ENCODE results near the gene MBTPS1.
A peak's percentile ranks its signal among the peaks of the same experiment; 100 is the strongest.

The MBTPS1 gene

DNA sequence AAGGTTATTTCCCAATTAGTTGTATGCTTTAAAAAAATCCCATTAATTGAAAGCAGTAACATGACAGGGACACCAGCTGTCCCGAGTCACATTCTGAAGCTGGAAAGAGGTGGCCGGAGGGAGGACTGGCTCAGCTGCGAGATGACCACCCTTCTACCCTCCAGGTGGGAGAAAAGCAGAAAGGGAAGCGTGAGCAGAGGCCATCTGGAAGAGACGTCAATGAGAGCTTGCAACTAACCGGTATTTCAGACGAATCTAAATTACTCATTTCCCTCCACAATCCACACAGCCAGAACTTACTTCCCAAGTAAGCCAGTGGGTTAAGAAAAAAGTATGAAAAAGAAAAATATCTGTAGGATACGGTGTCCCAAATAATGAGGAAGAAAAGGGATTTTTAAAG, 45.6 kb downstream of the MBTPS1 start:
- no peak for DNase-seq

DNA sequence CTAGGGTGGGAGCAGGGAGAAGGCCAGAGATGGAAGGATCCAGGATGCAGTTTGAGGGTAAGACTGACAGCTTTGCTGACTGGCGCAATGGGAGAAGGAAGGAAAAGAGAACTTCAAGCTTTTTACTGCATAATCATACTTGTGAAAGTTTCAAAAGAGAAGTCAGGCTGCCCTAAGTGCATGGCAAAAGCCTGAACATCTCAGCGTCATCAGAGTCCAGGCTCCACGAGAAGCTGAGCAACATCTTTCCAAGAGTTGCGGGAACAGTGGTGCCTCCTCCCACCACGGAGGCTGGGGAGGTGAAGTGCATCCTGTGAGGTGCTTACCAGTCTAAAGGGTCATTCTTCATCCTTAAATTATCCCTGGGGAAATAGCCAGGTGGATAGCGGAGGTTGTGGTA, 47.2 kb downstream of the MBTPS1 start:
- DNase-seq: no peak

DNA sequence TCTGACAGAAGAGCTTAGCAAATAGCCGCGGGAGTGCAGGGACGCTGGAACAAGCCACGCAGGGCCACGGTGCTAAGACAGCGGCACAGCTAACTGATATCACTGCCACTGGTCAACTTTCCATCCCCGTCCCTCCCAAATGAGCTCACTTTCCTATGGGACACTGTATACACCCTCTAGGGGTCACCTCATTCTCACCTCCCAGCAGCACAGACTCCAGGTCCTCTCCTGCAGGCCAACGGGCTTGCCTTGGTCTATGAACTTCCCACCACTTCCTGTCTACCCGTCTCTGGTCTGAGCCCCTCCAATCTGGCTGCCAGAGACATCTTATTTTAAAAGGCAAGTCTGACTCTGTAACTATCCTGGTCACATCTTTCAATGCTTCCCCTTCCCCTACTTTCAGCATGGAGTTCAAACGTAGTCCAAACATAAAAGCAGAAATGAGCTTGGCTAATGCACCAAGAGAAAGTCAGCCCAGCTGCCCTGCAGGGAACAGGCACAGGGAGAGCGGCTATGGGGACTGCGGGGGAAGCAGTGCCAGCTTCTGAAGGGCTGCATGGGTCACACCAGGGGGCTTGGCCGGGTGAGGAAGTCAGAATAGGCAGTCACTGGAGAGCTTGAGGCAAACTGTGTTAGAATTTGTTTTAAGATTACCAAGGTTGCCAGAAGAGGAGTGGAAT, 47.8 kb downstream of the MBTPS1 start:
- DNase-seq: no peak

DNA sequence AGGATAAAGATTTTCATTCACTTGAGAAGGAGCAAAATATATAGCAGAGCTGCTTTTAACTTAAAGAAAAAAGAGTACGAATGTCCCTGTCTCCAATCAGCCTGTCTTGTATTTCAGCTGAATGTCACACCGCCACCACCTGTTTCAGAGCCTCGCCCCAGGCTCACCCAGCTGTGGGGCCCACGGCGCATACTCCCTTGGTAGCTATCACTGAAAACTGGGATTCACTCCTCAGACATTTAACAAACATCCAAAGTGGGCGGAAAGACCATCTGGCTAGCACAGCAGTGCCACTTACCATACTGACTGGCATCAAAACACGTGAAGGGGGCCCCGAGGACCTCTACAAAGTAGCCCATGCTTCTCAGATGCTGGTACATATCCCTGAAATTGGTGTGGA, 48.7 kb downstream of the MBTPS1 start:
- no peak for DNase-seq

DNA sequence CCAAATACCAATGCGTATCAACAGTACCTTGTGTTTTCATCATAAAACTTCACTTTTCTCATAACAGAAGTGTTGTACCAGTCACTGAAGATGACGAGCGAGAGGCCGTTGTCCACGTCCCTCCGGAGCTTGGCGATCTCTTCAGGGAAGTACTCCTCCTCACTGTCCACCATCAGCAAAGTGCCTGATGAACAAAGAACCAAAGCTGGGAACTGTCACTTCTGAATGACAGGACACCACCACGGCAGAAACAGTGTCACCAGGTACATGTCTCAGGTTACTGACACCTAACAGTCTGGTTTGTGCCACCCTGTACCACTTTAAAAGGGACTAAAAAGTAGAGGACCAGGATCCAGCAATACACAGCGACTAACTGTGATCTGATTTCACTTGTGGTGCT, 49.1 kb downstream of the MBTPS1 start:
- no peak for DNase-seq

DNA sequence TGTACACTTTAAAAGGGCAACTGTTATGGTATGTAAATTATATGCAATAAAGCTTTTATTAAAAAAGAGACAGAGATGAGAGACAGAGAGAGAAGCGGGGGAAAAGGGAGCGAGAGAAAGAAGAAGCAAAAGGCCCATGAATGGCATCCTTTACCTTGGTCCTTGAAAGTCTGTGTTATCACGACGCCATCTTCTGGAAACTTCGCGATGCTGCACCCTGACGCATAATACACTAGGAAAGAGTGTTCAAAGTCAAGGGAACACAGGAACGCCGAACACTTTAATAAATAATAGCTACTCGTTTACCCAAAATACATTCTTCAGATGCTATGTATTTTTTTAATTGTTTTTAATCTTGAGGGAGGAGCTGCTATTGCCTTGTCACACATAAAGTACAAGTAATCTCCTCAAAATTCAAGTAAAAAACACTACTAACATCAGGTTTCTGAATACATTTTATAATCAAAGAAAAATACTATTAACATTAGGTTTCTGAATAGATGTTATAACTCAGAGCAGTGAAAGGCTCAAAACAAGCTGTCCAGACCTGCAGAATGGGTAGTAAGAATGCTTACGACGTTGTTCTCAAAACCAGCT, 51.1 kb downstream of the MBTPS1 start:
- DNase-seq: peak; percentile 21 to 27

DNA sequence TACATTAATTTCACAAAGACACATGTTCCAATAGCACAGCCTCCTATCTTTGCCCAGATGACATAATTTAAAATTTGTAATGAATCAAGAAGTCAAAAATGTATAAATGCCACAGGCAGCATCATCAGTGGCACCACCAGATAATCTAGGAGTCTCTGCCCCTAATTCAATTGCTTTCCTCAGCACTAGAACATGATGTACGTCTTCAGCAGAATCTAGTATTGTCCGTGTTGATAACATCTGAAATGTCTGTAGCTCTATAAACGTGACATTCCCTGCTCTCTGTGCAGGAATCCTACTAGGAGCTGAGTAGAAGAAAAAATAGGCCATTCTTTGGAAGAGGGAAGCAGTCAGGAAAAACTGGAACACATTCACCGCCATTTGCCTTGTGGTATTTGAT, 52.8 kb downstream of the MBTPS1 start:
- no peak for DNase-seq

DNA sequence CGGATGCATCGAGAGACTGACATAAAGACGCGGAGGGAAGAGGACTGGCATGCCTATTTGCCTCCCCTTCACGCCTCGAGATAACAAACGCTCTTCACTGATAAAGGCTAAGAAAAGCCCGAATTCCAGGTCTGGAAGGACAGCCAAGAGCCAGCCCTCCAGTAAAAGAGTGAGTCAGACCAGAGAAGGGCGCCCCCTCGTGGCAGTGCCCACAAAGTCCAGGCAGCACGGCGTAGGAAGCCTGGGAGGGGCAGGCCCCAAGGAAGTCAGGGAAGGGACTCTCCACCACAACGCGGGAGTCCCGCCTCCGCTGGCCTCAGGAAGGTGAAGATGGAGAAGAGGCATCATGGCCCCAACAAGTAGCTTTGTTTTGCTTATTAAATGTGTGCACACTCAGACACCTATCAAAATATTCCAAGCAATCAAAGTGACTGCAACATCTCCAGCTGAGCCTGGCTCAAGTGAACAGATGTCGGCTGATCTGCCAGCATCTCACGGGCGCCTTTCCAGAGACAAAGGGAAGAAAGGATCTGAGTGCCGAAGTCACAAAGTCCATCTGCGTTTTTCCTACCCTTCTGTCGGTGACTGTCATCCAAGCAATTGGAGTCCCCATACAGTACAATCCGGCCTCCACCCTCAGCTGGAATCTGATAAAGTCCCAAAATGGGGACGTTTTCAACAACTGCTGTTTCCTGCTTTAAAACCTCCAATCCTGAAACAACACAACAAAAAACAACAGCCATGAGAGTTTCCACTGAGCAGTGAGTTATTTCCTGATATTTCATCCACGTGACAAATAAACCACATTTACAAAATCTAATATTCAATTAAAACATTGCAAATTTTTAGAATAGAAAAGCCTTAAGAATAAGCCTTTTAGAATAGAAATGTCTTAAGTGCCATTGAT, 53.8 kb downstream of the MBTPS1 start:
- peak; percentile 32 to 47 for DNase-seq

DNA sequence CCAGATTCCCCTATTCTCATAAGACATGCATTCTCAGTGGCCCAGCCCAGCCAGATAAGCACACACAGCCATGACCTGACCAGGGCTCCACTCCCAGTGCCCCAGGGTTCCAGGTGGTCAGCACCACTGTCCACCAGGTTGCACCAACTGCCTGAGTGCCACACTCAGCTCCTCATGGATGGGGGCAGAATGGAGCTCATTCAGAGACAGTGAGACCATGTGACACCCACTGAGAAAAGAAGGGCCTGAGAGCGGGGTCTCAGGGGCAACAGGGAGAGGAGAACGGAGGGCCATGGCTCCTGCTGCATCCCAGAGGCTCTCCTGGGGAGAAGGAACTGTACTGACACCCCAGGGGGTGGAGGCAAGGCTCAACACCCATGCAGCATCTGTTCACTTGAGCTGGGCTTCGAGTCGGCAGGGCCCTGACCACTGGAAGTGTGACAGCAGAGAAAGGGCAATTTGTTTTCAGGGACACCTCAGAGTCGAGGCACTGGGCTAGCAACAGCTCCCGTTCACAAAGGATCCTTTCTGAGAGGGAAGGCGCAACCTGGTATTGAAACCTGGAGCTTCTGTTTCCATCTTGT, 55.4 kb downstream of the MBTPS1 start:
- no peak for DNase-seq

DNA sequence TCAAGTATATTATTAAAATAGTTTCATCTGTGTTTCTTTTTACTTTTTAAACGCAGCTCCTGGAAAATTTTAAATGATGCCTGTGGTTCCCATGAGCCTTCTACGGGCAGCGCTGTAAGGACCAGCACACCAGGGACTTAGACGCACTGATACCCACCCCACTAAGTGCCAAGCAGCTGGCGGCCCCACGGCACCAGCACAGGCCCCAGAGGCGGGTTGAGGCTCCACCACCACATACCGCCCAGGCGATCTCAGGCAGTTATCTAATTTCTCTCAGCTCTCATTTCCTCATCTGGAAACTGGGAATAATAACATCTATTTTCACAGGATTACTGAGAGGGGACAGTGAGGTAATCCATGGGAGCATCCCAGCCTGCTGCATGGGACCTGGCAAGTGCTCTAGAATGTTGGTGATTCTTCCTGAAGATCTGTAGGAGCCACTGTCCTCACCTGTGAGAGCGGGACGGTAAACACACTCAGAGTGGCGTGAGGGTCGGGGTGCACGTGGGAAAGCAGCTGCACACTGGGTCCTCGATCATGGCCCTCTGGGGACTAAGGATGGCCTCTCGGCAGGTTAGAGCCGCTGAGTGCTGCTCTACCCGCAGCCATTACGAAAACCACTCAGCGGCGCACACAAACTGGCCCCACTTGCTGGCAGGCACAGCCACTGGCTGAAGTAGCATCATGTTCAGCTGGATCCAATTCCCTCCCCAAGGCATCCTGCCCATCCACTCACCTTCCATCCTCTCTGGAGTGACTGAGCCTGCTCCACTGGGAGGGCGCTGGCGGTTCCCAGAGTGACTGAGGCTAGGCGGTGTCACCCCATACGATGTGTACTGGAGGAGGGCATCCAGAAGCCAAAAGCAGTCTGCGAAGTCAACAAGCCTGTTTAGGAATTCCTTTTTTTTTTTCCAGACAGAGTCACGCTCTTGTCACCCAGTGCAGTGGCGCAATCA, 56.5 kb downstream of the MBTPS1 start:
- DNase-seq: no peak

DNA sequence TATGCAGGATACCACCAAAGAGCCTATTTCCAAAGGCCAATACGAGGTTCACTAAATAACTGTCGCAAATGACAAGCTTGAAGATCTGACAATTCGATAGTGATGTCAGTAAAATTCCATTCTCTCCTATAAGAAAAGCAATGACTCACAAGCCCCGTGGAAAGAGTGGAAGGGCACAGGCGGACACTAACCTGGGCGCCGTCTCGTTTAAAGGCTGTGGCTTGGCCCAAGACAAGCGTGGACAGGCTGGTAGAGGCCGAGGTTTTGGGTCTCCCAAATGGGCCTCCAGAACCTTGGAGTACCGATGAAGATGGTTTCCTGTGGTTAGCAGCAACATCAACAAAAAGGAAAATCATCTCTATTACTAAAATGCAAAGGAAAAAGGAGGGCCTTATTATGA, 57.6 kb downstream of the MBTPS1 start:
- no peak for DNase-seq

DNA sequence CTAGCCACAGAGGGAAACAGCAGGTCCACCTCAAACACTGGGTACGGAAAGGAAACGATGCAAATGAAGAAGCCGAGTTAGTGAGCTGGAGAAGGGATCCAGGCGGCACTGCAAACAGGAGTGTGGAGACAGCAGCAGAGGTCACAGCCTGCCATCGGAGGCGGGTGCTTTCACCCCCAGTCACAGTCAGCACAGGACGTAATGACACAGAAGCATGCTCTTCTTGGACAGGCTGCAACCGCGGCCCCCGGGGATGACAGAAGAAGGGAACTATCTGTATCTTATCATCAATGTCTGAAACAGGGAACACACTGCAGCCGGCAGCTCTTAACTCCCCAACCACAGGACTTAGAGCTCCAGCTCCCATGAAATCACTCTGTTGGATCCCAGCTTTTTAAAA, 58.1 kb downstream of the MBTPS1 start:
- DNase-seq: no peak

DNA sequence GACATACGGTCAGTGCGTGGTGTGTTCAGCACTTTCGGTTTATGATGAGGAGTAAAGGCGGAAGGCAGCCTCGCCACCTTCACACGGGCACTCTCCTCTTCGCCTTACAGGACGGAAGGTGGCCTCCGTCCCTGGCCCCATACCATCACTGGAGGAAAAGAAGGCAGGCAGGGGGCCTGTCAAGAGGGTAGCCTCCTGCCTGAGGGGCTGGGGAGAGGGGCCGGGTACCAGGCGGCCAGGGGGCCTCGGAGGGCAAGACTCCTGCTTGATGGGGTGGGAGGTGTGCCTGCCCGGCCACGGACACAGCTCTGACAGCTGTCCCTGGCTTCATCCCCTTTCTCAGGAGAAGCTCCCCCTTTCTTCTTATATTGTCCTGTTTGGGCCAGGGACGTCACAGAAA, 58.5 kb downstream of the MBTPS1 start:
- DNase-seq: no peak

DNA sequence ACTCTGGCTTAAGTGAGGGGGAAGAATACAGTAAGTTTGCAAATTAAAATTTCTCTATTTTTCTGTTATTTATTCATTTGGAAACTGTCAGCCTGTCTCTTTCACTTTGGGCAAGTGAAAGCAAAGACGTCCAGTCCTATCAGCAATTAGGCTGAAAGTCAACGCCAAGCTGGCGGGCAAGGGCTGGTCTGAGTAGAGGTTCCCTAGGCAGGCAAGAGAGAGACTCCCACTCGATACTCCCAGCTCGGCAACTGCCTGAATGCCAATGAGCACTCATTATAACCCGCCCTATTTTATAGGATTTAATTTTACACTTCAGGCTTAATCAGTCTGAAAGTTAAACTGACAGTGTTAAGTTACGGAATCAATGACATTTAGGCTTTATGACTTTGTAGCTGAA, 59.8 kb downstream of the MBTPS1 start:
- no peak for DNase-seq

DNA sequence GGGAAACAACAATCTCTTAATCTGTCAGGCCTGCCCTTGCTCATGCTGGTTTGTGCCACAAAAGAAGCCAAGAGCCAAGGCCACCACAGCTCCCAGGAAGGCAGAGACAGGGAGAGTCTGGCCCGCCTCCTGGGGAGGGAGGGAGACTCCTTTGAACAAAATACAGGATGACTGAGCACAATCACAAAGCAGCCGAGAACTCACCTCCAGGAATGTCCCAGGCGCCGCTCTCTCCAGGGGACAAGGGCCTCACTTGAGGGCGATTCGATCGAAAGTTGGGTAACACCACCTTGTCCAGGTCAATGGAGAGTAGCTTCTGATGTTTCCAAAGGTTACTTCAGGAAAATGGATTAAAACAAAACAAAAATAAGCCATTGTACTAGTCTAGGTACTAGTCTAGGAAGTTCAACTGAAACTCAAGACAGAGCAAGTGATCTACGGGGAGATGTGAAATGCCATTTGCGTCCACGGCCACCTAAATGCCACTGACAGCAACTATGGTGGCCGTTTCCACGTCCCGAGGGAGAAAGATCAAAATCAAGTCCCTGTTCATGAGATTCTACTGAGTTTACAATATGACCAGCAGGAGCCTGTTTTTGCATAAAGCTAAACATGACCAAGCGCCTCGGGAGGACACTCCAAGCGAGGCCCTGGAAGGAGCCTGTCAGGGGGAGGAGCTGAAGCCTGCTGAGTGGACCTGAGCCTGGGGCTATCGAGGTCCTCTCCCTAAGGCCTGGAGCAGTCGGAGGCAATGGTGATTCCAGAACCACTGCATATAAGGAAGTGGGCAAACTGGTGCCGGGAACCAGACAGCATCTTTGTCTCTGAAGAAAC, 60.7 kb downstream of the MBTPS1 start:
- DNase-seq: no peak

DNA sequence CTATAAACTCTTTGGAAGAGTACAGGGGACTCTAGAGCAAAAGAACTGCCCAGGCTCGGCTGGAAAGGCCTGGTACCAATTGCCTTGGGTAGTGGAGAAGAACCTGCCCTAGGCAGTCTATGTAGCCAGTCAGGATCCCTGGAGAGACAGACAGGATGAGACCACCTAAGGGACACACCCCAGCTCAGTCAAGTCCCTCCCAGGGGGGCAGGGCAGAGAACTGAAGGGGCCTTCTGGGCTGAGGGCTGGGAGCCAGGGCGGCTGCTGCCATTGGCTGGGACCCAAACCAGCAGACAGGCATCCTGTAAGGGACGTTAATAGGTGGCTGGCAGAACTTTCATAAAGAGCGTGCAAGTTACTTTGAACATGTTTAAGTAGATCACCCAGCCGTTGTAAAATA, 61.4 kb downstream of the MBTPS1 start:
- no peak for DNase-seq

DNA sequence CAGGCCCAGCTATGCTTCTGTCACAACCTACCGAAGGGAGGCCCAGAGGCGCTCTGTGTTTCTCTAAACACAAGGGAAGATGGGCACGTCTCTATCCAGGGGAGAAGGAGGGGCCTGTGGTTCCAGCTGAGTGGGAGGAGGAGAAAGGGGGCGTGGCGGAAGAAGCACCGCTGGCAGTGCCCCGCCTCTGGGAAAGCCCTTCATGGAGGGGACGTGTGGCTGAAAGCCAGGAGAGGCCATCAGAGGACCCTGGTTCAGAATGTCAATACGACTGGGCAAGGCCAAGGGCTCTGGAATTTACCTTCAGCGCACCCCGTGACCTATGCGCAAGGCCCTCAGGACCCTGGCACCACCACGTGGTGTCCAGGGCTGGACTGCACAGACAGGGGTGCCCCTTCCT, 61.8 kb downstream of the MBTPS1 start:
- no peak for DNase-seq

DNA sequence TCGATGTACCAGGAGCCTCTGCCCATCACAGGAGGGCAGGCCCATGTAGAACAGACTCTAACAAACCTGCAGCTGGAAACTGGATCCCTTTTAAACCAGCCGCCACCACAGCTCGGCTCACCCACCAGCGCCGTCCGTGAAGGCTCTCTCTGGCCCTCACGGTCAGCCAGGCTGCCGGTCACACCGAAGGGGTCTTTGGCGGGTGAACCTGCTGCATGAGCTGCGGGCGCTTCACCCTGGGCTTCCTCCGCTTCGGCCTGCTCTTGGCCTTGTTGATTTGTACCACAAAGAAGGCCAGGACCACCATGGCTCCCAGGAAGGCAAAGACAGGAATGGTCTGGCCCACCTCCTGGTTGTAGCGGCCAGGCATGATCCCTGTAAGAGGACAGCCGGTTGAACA, 62.5 kb downstream of the MBTPS1 start:
- no peak for DNase-seq

DNA sequence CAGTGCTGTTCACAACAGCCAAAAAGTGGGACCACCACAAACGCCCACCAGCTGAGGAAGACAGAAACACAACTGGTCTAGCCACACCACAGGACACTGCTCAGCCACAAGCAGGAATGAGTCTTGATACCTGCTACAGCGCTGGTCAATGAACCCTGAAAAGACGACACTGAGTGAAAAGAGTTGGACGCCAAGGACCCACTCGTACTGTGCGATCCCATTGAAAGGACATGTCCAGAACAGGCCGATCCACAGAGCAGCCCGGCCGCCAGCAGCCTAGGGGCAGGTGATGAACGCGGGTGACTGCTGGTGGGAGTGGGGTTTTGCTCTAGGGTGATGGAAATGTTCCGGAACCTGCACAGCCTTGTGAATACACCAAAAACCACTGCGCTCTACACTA, 63.5 kb downstream of the MBTPS1 start:
- DNase-seq: no peak

DNA sequence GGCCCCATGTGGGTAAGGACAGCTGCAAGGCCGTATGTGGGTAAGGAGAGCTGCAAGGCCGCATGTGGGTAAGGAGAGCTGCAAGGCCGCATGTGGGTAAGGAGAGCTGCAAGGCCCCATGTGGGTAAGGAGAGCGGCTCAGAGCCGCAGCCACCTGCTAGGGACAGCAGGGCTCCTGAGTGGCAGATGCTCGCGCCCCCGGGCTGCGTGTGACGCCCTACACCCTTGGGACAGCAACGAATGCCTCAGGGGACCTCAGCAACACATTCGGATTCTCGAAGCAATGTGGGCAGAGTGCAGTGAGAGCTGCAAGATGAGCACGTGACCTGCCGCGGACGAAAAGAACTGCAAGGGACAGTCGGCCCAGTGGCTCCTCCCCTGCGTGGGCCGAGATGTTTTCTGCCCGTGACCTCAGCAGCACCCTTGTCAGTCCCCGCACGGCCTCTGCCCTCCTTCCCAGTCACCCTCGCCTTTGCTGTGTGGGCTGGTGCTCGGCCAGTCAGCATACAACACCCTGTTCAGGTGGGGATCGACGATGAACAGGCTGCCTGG, 64.6 kb downstream of the MBTPS1 start:
- DNase-seq: no peak

DNA sequence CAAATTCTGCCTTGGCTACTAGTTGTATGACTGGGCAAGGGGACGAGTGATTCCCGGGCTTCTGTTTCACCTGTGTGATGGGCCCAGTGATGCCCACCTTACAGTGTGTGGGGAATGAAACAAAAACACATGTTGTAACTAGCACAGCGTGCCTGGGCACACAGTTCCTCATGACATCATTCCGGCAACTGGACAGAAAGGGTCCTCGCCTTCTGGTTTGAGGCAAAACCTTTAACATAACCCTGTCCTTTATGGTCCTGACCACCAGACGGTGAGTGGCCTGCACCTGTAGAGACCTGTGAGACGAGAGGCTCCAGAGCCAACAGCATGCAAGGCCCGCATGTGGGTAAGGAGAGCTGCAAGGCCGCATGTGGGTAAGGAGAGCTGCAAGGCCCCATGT, 66.4 kb downstream of the MBTPS1 start:
- DNase-seq: no peak

Data from AML-193 (cell line).